Measurements from ENCODE around the gene TPCN2.

TPCN2 gene

DNA sequence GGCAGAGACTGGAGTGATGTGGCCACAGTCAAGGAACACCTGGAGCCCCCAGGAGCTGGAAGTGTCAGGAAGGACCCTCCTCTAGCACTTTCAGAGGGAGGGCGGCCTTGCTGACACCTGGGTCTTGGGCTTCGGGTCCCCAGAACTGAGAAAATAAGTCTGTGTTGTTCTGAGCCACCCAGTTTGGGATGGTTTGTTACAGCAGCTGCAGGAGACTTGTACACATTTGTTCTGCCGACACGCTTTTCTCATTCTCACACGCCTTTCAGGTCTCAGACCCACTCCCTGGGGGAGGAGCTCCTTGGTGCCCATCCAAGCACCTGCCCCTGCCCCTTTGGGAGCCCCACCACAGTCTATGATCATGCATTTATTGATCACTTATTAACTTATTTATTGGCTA is 59.8 kb downstream of the TPCN2 start:
- Histone ChIP-seq H3K4me3 (ENCODE audit: low read depth, low read length) (no peak overlapping the region), H3K27ac (ENCODE audit: low read depth, low read length) (no peak overlapping the region), H3K4me1 (ENCODE audit: control insufficient read depth, insufficient read depth, low read length) (no peaks in the 10 kb centered on the region), H3K9me3 (ENCODE audit: control insufficient read depth, insufficient read depth, low read depth, low read length) (peaks cover 6% of the 10 kb centered on the region; the same call in 1 of the 2 replicates), H3K36me3 (ENCODE audit: control insufficient read depth, insufficient read depth, low read length) (no peaks in the 10 kb centered on the region), H3K27me3 (ENCODE audit: control insufficient read depth, insufficient read depth, low read length) (no peaks in the 10 kb centered on the region), H3K9ac (ENCODE audit: low read length) (no peak overlapping the region)

DNA sequence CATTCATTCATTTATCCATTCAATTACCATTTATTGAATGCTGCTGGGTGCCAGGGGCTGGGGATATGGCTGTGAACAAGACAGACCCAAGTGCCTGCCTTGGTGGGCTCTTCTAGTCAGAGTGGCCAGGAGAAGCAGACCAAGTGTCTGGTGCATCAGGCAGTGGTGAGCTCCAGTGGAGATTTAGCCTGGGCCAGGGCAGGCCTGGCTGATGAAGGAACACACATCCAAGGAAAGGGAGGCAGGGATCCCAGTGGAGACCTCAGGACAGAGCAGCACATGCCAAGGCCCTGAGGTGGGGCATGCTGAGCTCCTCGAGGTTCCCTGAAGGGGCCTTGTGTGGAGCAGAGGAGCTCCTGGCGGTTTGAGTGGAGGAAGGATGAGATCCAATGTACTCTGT is 60.4 kb downstream of the TPCN2 start:
- Histone ChIP-seq H3K9me3 (ENCODE audit: control insufficient read depth, insufficient read depth, low read depth, low read length) (peaks cover 6% of the 10 kb centered on the region; the same call in 1 of the 2 replicates), H3K36me3 (ENCODE audit: control insufficient read depth, insufficient read depth, low read length) (no peaks in the 10 kb centered on the region), H3K9ac (ENCODE audit: low read length) (no peak overlapping the region), H3K27ac (ENCODE audit: low read depth, low read length) (no peak overlapping the region), H3K27me3 (ENCODE audit: control insufficient read depth, insufficient read depth, low read length) (no peaks in the 10 kb centered on the region), H3K4me1 (ENCODE audit: control insufficient read depth, insufficient read depth, low read length) (no peaks in the 10 kb centered on the region), H3K4me3 (ENCODE audit: low read depth, low read length) (no peak overlapping the region)

DNA sequence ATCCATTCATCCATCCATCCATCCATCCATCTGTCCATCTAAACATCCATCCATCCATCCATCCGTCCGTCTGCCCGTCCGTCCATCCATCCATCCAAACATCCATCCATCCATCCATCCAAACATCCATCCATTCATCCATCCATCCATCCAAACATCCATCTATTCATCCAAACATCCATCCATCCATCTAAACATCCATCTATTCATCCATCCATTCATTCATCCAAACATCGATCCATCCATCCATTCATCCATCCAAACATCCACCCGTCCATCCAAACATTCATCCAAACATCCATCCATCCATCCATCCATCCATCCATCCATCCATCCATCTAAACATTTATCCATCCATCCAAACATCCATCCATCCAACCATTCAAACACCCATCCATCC is 61.7 kb downstream of the TPCN2 start:
- Histone ChIP-seq H3K9ac (ENCODE audit: low read length) (no peak overlapping the region), H3K4me1 (ENCODE audit: control insufficient read depth, insufficient read depth, low read length) (no peaks in the 10 kb centered on the region), H3K9me3 (ENCODE audit: control insufficient read depth, insufficient read depth, low read depth, low read length) (peaks cover 6% of the 10 kb centered on the region; the same call in 1 of the 2 replicates), H3K27me3 (ENCODE audit: control insufficient read depth, insufficient read depth, low read length) (no peaks in the 10 kb centered on the region), H3K36me3 (ENCODE audit: control insufficient read depth, insufficient read depth, low read length) (no peaks in the 10 kb centered on the region), H3K4me3 (ENCODE audit: low read depth, low read length) (no peak overlapping the region), H3K27ac (ENCODE audit: low read depth, low read length) (no peak overlapping the region)

DNA sequence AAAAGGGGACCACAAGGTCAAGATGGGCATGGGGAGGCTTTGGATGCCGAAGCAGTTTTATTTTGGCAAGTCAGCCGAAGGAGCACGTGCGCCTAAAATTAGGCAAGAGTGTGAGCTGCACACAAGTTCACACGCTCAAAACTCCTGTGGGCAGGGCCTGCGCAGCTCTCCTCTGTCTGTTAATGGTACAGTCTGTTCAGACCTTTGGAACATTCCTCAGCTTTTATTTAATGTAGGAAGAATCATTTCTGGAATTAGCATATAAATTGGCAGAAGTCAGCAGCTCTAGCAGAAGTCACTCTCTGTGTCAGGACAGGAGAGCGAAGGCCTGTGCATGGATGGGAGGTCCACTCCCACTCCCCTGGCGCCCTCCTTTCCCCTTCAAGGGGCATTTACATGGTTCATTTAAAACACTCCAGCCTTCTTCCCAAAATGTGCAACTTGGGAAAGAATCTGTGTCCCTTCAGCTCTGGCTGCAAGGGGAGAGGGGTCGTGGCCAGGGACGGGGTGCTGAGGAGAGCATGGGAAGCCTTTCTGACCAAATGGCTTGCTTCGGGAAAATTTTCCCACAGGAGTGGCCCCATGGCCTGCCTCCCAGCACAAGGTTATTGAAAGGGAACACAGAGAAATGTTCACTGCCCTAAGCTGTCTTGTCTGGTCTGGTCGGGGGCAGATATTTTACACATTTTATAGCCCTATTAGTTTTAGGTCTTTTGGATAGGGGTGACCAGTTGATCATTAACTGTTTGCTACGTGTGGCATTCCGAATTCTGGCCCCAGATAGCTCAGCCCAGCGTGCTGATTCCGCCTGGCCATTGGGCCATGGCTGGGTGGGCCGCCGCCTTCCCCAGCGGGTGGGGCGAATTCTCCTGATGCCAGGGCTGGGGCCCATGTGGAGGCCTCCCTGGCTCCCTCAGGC is 63.2 kb downstream of the TPCN2 start:
- no peak overlapping the region for H3K27ac ChIP-seq (ENCODE audit: low read depth, low read length)
- H3K36me3 ChIP-seq (ENCODE audit: control insufficient read depth, insufficient read depth, low read length): no peaks in the 10 kb centered on the region
- H3K4me1 ChIP-seq (ENCODE audit: control insufficient read depth, insufficient read depth, low read length): no peaks in the 10 kb centered on the region
- no peak overlapping the region for H3K9ac ChIP-seq (ENCODE audit: low read length)
- H3K9me3 ChIP-seq (ENCODE audit: control insufficient read depth, insufficient read depth, low read depth, low read length): peaks cover 6% of the 10 kb centered on the region; the same call in 1 of the 2 replicates
- H3K27me3 ChIP-seq (ENCODE audit: control insufficient read depth, insufficient read depth, low read length): no peaks in the 10 kb centered on the region
- no peak overlapping the region for H3K4me3 ChIP-seq (ENCODE audit: low read depth, low read length)

DNA sequence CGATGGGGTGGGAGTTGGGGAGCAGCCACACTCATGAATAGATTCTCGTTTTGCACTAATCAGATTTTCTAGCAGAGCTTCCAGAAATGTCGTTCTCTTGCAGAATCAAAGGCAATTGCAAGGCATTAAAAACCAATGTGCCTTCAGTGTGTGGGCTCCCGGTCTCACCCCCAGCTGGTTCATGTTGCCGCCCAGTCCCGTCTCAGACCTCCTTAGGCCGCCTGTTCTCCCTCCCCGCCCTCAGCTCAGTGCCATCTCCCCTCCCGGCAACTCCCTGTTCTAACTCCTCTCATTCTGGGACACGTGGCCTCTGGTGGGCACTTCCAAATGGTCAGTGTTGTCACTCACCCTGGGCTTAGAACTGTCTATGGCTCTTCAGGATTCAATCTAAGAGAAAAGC is 64.5 kb downstream of the TPCN2 start:
- Histone ChIP-seq H3K4me1 (ENCODE audit: control insufficient read depth, insufficient read depth, low read length) (no peaks in the 10 kb centered on the region), H3K27ac (ENCODE audit: low read depth, low read length) (no peak overlapping the region), H3K4me3 (ENCODE audit: low read depth, low read length) (no peak overlapping the region), H3K36me3 (ENCODE audit: control insufficient read depth, insufficient read depth, low read length) (no peaks in the 10 kb centered on the region), H3K27me3 (ENCODE audit: control insufficient read depth, insufficient read depth, low read length) (no peaks in the 10 kb centered on the region), H3K9ac (ENCODE audit: low read length) (no peak overlapping the region), H3K9me3 (ENCODE audit: control insufficient read depth, insufficient read depth, low read depth, low read length) (peaks cover 6% of the 10 kb centered on the region; the same call in 1 of the 2 replicates)

DNA sequence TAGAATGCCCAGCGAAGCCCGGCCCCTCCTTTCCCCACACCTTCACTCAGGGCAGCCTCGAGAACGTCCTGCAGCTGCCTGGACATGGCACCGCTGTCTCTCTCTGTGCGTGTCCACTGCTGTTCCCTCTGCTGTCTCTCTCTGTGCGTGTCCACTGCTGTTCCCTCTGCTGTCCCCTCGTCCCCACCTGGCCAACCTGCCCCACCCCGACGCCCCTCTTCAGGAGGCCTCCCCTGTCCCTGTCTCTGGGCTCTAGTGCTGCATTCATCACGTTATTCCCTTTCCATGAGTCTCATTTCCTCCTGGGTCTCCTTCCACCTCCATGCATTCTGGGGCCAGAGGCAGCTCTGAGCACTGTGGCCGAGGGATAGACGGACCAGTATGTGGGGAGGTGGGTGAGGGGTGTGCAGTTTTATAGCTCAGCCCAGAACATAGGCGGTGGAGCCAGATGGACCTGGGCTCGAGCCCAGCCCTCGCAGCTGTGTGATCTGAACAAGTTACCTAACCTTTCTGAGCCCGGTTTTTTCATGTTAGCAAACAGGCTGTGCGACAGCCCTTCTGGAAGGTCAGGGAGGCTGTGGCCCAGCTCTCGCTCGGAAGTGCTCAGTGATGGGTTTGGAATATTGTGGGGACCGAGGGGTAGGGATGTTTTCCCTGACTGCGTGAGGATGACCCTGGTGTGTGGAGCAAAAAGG is 65.1 kb downstream of the TPCN2 start:
- no peak overlapping the region for H3K27ac ChIP-seq (ENCODE audit: low read depth, low read length)
- peaks cover 9% of the 10 kb centered on the region for H3K9me3 ChIP-seq (ENCODE audit: control insufficient read depth, insufficient read depth, low read depth, low read length)
- H3K9ac ChIP-seq (ENCODE audit: low read length): no peak overlapping the region
- no peaks in the 10 kb centered on the region for H3K36me3 ChIP-seq (ENCODE audit: control insufficient read depth, insufficient read depth, low read length)
- H3K4me1 ChIP-seq (ENCODE audit: control insufficient read depth, insufficient read depth, low read length): no peaks in the 10 kb centered on the region
- H3K27me3 ChIP-seq (ENCODE audit: control insufficient read depth, insufficient read depth, low read length): no peaks in the 10 kb centered on the region
- no peak overlapping the region for H3K4me3 ChIP-seq (ENCODE audit: low read depth, low read length)

DNA sequence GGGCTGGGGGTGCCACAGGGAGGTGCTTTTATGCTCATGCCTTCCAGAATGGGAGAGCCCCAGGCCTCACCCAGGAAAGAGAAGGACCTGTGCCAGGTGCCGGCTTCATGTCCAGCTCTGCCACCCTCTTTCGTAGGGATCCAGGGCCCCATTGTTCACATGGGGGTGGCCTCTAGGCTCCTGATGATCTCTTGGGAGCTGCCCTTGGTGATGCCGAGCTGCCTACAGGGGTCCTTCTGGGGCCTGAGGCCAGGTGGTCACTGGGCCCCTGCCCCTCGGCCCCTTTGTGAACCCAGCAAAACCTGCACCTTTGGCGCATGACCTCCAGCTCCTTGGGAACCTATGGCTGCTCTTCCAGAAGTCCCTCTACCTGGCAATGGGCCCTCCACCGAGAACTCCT is 65.6 kb downstream of the TPCN2 start:
- H3K36me3 ChIP-seq (ENCODE audit: control insufficient read depth, insufficient read depth, low read length): no peaks in the 10 kb centered on the region
- H3K27ac ChIP-seq (ENCODE audit: low read depth, low read length): no peak overlapping the region
- H3K9me3 ChIP-seq (ENCODE audit: control insufficient read depth, insufficient read depth, low read depth, low read length): peaks cover 14% of the 10 kb centered on the region
- H3K4me3 ChIP-seq (ENCODE audit: low read depth, low read length): no peak overlapping the region
- no peaks in the 10 kb centered on the region for H3K4me1 ChIP-seq (ENCODE audit: control insufficient read depth, insufficient read depth, low read length)
- no peak overlapping the region for H3K9ac ChIP-seq (ENCODE audit: low read length)
- H3K27me3 ChIP-seq (ENCODE audit: control insufficient read depth, insufficient read depth, low read length): no peaks in the 10 kb centered on the region

DNA sequence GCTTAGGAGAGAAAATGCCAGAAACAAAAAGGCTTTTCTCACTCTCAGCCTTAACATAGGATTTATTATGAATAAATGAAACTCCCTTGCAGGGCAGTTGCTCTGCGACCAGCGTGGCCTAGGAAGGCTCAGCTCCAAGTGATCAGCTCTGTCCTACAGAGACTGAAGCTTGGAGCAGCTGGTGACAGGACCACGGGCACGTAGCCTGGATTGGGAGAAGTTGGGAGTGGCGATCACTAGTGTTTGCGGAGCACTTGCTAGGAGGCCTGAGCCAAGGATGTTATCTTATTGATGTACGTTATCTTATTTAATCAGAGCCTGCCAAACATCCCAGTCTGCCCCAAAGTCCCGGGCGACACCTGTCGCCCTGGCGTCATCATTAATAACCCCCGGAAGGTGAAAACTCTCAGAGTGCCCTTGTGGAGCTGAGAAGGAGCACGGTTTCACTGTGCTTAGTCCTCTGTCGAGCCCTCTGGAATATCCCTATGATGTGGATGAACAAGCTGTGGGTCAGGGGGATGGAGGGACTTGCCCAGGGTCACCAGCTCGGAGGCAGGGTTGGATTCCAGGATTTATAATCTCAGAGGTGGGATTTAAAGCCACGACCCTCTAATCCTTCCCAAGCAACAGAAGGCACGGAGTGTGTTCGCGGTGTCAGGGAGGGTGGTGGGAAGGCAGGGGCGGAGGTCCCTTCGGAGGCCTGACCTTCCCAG is 66.2 kb downstream of the TPCN2 start:
- no peaks in the 10 kb centered on the region for H3K27me3 ChIP-seq (ENCODE audit: control insufficient read depth, insufficient read depth, low read length)
- peaks cover 14% of the 10 kb centered on the region for H3K9me3 ChIP-seq (ENCODE audit: control insufficient read depth, insufficient read depth, low read depth, low read length)
- no peaks in the 10 kb centered on the region for H3K4me1 ChIP-seq (ENCODE audit: control insufficient read depth, insufficient read depth, low read length)
- no peak overlapping the region for H3K9ac ChIP-seq (ENCODE audit: low read length)
- no peak overlapping the region for H3K4me3 ChIP-seq (ENCODE audit: low read depth, low read length)
- H3K36me3 ChIP-seq (ENCODE audit: control insufficient read depth, insufficient read depth, low read length): no peaks in the 10 kb centered on the region
- H3K27ac ChIP-seq (ENCODE audit: low read depth, low read length): no peak overlapping the region

DNA sequence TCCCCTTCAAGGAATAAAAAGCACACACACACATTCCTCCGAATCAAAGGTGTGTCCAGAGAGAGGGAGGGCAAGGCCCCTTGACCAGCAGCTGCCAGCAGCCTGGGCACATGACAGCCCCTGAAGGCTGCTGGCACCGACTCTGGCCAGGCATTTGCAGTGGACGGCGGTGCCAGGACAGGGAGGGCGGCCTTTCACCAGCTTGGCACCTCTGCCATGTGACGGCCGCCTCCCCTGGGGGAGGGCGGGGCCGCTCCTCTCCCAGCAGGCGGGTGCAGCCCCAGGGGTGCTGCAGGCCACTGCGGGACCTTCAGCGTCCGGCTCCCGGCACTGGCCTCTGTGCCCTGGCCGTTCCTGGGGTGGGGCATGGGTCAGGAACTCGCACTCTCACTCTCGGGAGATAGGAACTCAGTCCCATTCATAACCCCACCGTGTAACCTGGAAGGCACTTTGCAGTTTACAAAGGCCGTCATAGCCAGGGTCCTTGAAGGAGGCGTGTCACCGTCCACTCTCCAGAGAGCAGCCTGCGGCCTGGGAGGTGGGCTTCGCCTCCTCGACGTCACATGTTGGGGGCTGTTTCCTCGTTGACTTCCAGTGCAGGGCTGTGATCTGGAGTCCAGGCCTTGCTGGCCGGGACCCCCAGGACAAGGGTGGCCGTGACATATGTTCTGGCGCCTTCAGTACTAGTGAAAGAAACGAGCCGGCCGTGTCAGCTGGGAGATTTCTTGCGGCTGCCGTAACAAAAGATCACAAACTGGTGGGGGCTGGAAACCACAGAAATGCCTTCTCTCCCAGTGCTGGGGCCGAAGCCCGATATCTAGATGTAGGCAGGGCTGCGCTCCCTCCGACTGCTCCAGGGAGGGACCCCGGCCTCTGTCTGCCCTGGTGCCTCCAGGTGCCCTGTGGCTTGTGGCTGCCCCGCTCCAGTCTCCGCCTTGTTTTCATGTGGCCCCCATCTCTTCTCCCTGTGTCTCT is 67.1 kb downstream of the TPCN2 start:
- H3K9ac ChIP-seq (ENCODE audit: low read length): no peak overlapping the region
- no peaks in the 10 kb centered on the region for H3K27me3 ChIP-seq (ENCODE audit: control insufficient read depth, insufficient read depth, low read length)
- H3K9me3 ChIP-seq (ENCODE audit: control insufficient read depth, insufficient read depth, low read depth, low read length): peaks cover 8% of the 10 kb centered on the region; the same call in 1 of the 2 replicates
- no peaks in the 10 kb centered on the region for H3K4me1 ChIP-seq (ENCODE audit: control insufficient read depth, insufficient read depth, low read length)
- no peaks in the 10 kb centered on the region for H3K36me3 ChIP-seq (ENCODE audit: control insufficient read depth, insufficient read depth, low read length)
- H3K4me3 ChIP-seq (ENCODE audit: low read depth, low read length): no peak overlapping the region
- H3K27ac ChIP-seq (ENCODE audit: low read depth, low read length): no peak overlapping the region

DNA sequence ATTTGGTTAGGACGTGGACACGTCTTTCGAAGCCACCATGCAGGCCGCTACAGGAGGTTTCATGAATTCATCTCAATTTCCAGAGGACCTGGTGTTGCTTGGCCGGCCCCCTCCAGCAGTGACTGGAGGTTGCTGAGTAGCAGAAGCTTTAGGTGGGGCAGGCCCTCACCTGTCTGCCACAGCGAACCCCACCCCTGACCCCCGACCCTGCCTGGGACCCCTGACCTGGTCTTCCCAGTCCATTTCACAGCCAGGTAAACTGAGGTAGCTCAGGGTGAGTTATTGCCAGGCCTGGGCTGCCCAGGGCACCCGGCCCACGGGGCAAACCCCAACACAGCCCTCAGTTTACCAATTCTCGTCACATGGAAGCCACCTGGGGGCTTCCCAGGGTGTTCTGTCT is 67.9 kb downstream of the TPCN2 start:
- Histone ChIP-seq H3K4me3 (ENCODE audit: low read depth, low read length) (no peak overlapping the region), H3K9me3 (ENCODE audit: control insufficient read depth, insufficient read depth, low read depth, low read length) (peaks cover 8% of the 10 kb centered on the region; the same call in 1 of the 2 replicates), H3K27me3 (ENCODE audit: control insufficient read depth, insufficient read depth, low read length) (no peaks in the 10 kb centered on the region), H3K4me1 (ENCODE audit: control insufficient read depth, insufficient read depth, low read length) (peaks cover 2% of the 10 kb centered on the region), H3K36me3 (ENCODE audit: control insufficient read depth, insufficient read depth, low read length) (no peaks in the 10 kb centered on the region), H3K9ac (ENCODE audit: low read length) (no peak overlapping the region), H3K27ac (ENCODE audit: low read depth, low read length) (no peak overlapping the region)
